SW480 (cell line): Measurements from ENCODE around the gene FAT3.
A peak's percentile ranks its signal among the peaks of the same experiment; 100 is the strongest.

Experiments used
- DNase-seq: peaks from one replicate; pipeline ENCODE4 v3.0.0-alpha.2; 2016; ENCODE audit warnings: low spot score

FAT3 gene

DNA sequence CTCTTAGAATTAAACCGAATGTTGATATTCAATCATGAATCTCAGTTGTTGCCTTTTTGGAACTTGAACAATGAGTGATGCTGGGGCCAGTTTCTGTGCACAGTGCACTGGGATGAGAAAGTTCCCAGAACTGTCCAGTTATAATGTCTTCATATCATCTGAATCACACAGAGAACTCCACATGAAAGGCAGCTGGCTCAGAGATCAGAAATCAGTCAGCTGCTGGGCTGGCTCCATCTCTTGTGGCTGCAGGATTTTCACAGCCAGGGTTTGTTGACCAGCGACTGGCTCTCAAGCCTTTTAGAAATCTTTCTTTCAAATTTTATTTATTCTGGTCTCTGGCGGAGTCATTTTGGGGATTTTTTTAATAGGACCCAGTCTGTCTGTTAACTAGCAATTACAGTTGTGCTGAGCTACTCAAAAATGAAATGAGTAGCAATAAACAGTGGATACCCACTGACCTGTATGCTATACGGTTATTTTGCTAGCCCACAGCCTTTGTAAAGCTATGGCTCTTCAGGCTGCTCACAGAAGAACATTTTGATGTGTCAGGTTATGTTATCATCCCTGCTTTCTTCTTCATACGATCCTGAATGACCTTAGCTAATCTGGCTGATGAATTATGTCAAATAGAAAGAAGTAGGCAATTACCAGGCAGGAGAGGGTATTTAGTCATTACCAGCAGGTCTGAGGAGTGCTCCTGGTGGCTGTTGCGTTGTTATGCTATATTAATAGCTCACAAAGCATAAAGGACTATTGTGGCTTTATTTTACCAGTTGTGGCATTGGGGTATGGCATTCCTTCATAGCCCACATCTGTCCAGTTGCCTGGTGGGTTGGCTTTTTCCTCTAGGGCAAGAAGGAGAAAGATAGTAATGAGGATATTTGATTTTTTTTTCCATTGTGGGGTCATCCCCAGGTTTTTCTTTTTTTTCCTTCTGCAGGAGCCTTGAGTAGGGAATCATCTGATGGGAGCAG, 3.6 kb downstream of the FAT3 start:
- DNase-seq = no peak

DNA sequence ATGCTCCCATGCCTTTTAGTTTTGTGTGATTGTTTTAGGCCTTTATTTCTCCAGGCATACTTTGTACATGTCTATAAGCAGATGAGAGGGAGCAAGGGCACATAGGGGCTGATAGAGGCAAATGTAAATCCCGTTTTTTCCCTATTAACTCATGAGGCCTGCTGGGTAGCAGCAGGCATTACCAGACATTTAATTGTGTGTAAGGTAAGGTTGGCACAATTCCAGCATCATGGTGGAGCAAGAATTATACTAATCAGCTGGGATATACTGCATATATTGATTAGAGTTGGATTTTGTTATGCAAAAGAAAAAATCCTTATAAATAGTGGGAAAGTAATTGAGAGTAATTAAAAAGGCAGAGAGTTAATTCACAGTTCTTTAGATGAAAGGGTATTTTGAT, 12.2 kb downstream of the FAT3 start:
- no peak for DNase-seq

DNA sequence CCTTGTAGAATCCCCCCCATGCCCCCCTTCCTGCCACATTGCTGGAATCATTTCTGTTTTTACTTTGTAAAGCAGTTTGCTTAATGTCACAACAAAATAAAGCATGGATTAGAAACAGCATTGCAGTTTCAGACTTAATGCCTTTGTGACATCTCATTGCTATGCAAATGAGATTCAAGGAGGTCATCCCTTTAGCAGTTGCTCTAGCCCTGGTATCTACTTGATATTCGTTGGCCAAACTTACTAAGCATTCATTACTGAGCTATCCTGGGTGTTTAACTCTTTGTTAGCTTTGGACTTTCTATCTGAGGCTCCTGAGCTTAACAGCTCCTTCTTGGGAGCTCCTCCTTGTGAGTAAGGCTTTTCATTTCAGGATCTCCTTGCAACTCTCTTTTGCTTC, 16.3 kb downstream of the FAT3 start:
- DNase-seq = no peak

DNA sequence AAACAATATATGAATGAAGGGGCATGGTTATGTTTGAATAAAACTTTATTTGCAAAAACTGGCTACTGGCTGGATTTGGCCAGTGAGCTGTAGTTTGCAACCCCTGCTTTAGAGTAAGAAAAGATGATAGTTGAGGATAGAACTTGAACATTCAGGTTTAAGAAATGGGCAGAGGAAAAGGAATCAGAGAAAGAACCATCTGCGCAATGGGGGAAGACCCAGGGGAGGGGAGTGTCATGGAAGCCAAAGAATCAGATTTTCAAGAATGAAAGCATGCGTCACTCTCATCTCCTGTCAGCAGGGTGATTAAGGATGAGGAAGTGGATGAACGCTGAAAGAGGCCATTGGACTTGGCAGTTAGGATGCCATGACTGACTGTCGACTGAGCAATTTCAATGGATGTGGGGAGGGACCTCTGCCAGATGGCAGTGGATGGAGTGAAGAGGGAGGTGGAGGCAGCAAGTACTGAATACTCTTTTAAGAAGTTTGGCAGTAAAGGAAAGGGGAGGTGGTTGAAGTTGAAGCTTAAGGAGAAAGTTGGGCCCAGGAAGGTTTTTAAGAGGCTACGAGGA, 21.2 kb downstream of the FAT3 start:
- DNase-seq = no peak

DNA sequence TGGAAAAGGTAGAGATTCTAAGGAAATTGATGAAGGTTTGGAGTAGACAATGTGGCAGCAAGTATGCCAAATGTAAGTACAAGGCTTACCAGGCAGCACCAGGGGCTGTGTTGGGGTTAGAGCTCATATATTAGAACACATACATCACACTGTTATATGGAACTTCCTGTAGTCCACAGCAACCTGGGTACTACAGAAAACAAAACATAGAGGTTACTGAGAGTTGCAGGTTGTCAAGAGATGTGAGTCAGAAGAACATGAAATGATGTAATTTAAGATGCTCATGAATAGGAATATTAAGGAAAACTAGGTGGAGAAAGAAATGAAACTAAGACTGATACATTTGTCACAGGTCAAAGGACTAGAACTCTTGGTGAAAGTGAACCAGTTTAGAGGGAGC, 22.0 kb downstream of the FAT3 start:
- DNase-seq = no peak

DNA sequence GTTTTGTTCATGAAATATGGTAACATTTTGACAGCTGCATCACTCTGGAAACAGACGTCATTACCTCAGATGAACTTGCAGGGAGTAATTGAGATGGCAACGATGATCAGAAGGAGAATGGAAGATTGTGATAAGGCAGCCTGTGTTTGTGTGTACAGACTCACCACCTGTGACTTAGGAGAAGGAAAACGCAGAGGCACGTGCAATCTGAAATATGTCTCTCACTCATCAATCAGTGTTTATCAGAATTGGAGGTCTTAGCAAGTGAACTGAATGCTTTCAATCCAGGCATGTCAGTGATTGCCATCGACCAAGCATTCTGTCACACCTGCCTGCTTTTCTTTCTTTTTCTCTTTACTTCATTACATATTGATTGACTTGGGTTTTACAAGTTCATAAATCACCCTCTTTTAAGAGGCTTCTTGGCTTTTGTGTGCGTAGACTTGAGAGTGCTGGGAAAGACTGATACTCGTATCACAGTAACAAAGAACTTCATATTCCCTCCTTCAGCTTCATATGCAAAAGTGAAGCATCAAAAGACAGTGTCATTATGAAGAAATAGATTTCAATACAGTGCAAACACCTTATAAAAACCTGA, 24.6 kb downstream of the FAT3 start:
- DNase-seq = no peak

DNA sequence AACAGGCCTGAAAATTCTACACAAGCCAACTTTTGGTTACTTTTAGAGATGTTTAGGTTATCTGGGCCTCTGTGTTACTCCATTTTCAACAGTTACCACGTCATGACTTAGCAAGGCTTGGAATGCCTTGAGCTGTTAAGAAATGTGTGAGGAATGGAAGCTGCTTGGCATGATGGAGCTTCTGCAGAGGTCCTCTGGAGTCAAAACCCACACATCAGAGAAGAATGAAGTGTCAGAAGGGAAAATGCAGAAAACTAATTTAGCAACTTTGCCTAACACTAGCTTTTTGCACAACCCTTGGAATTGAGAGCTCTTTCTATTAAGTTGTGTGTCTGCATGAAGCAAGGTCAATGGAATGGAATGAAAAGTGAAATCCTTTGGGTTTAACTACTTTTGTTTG, 27.4 kb downstream of the FAT3 start:
- DNase-seq = no peak

DNA sequence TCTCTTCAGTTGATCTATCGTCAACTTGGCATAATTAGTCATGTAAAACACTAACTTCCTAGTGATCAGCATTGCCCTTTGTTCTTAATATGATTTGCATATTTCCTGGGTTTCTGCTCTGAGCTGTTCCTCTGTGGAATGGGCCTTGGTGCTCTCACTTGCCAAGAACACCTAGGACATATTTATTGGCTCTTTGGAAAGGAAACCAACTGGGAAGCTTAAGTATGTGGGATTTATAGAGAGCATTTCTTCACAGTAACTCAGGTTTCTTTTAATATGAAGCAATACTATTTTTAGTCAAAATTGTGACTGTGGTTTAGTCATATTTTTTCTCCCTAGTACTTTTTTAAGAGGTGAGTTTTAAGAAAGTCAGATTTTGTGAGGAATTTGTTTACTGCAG, 28.8 kb downstream of the FAT3 start:
- no peak for DNase-seq

DNA sequence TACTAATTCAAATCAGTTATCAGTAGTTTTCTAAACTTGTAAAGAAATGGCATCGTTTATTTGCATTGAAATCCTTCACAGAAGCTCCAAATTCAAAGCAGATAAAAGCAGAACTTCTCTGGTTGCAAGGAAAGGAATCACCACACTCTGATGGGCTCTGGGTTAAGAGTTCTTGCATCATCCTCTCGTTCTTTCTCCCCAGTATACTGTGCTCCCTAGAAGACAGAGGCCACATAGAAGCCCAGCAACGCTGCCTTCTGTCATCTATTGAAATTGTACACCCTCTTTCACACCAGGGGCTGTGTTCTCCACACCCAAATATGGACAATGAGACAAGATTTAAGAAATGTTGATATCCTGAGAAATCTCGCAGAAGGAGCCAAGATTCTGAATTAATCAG, 29.3 kb downstream of the FAT3 start:
- no peak for DNase-seq

DNA sequence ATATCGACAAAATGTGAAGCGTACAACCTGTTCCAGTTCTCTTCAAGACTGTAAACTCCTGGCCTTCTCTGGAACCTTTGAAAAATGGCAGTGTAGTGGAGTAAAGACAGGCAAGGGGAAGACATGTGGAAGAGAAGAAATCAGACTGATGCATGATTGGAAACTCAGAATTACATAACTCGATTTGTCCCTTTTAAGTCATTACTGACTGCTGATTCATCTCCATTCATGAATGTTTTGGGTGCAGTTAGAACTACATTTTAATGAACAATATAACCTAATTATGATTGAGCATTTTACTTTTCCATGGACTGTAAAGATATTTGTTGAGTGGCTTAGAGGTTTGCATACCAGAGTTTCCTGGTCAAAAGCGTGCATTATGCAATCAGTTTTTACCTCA, 32.9 kb downstream of the FAT3 start:
- no peak for DNase-seq

DNA sequence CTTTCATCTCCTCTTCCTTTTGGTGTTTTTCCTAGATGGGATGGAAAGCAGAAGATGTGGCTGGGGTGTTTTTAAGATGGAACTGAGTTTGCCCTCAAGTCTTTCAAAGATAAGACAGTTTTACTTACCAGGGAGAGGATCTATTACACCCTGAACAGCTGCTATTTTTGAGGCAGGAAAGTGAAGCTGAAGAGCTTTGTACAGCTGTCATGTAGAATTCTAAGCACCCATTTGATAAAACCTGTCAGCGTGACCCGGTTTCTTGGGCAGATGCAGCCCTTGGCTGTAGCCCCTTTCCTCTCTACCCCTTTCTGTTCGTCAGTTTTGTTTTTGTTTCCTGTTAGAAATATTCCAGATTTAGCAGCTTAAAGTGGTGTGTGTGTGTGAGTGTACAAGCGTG, 35.2 kb downstream of the FAT3 start:
- no peak for DNase-seq

DNA sequence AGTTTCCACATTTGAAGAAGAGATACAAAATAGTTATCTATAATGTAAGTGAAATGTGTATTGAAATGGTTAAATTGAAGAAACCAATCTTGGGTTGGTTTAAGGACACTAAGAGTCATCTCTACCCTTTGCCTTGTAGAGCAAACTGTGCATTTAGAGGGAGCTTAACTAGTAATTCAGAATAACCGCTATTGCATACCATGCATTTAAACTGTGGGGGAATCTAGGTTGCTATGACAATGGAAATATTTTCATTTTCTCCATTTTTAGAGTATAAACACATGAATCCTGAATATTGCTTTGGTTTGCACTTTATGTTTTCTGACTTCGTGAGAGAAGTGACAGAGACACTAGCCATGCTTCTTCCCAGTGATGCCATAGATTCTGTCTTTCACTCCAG, 39.7 kb downstream of the FAT3 start:
- DNase-seq = no peak

DNA sequence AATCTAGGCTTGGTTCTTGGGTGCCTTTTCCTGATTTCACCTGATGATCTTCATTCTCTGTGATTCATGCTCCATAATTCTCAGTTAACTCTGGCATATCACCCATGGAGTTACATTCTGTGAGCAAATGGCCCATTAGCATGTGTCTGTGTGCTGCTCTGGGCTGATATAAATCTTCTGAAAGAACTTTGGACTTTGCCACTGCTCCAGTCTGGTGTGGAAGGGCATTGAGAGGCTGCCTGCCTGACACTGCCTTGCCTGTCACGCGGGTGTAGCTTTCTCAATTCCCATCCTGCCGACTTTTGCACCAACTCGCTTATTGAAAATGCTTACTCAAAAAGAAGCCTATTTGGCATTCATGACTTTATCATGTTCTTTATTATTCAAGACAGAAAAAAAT, 42.2 kb downstream of the FAT3 start:
- no peak for DNase-seq

DNA sequence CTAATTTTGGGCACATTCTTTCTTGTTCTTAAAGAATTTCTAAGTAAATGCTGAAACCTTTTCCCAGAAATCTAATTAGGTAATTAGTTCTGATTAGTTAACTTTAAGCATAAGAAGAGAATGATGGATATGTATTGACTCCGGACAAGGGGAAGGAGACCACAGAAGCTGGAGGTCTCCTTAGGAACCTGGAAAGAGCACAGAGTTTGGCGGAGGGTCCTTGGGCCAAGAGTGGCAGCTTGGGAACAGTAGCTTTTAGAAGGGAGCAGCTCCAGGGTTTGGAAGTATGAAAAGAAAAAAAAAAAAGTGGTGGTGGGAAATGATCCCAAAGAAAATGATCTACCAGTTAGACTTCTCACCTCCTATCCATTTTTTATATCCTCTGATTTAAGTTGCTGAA, 42.7 kb downstream of the FAT3 start:
- DNase-seq = no peak

DNA sequence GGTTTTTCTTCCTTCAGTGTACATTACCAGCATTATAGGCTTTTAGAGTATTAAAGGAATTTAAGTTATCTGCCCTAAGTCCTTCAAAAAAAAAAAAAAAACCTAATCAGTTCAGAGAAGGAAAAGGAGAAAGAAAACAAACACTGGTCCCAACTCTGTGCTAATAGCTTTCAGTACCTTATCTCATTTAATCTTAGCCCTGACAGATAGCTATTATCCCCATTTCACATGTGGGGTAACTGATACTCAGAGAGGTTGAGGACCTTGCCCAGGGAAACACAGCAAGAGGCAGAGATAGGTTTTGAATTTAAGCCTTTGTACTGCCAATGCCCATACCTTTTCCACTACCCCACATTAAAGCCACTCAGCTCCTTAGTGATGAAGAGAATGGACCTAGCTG, 43.4 kb downstream of the FAT3 start:
- no peak for DNase-seq

DNA sequence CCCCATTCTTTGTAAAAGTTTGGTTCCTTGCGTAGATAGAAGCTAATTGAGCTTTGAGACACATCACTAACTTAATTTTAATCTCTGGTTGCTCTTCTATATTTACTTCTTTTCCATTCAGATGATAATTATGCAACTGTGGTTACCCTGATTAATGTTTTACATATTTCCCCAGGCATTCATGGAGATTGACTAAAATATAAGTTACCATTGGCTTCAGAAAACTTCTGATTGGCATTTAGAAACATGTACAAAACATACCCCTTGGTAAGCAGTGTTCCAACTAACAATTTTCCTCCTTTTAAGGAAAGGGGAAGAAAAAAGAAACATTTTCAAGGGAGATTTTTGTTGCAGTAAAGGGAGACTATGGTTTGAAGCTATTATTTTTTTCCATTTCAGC, 43.9 kb downstream of the FAT3 start:
- no peak for DNase-seq

DNA sequence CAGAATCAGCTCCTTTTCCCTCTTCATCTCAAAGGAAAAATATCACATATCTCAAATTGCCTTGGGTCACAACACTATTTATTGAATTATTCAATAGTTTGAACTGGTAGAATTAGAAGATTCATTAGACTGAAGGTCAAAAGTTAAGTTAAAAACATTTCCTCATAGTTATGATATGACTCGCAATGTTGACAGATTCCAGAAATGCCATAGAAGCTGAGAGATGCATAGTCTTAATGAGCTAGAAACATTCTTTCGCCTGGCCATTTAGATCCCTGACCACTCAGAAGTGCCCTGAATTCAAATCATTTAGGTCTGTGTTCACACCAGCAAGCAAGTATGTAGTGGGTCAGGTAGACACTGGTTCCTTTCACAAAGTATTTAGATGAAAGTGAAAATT, 44.4 kb downstream of the FAT3 start:
- DNase-seq = peak; percentile 11

DNA sequence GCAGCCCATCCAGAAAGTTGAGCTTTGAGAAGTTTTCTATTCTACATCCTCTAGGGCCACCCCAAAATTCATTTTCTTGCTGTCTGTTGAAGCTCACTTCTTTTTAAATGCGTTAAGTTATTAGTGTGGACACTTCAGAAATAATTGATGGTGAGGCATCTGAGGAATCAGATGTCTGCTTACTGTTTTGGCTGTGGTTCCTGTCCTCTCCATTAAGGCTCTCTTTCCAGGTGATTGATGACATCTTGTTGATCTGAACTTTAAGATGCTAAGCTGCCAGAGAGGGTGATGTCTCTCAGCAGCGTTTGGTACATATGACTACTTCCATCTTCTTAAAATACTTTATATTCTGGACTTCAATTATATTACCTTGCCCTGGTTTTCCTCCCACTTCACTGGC, 45.2 kb downstream of the FAT3 start:
- DNase-seq = no peak

DNA sequence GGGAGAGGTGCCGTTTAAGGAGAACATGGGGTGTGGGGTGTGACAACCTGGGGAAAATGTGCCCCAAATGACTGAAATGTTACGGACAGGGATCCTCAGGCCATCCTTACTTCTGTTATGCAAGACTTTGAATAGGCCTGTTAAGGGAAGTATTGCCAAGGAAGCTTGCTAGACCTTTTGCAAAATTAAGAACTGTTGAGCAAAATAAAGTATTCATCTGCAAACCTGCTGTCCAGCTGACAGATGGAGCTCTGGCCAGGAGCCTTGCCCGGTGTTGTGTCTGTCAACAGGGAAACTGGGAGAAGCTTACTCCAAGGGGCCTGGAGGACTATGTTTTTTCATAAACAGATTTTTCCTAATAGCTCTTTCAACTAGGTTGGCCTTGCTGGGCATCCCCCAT, 48.0 kb downstream of the FAT3 start:
- no peak for DNase-seq
